GM19035 (cell line): ENCODE measurements around the gene MUC12.
"Not testable (repeated sequence)": the region's sequence is repeated elsewhere in the genome, so short reads cannot be mapped to it uniquely, and the experiment has no call there.

Source experiments
- ATAC-seq: cut with Tn5 transposase; IDR thresholded peaks from one replicate; pipeline ENCODE4 v1.9.1; 2021; ENCODE audit not compliant: unreplicated experiment

MUC12 gene

DNA sequence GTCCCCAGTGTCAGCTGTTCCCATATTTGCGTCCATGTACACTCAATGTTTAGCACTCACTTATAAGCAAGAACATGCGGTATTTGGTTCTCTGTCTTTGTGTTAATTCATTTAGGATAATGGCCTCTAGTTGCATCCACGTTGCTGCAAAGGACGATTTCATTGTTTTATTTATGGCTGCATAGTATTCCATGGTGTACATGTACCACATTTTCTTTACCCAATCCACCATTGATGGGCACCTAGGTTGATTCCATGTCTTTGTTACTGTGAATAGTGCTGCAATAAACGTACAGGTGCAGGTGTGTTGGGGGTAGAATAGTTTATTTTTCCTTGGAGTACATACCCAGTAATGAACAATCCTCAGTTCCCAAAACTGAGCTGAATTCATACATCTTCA, 91.6 kb downstream of the MUC12 start:
- no peak for ATAC-seq

GRCh38 chr7:101064176-101064550, 94.8 kb downstream of the MUC12 start:
- not testable (repeated sequence) for ATAC-seq

DNA sequence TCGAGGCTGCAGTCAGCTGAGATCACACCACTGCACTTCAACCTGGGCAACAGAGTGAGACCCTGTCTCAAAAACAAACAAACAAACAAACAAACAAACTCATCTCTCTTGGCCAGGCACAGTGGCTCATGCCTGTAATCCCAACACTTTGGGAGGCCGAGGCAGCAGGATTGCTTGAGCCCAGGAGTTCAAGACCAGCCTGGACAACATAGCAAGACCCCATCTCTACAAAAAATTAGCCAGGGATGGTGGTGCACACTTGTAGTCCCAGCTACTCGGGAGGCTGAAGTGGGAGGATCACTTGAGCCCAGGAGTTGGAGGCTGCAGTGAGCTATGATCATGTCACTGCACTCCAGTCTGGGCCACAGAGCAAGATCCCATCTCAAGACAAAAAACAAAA, 95.8 kb downstream of the MUC12 start:
- ATAC-seq = not testable (repeated sequence)

- ATAC-seq = no peak
Observed at GRCh38 chr7:101066141-101066832, 96.9 kb downstream of the MUC12 start.

DNA sequence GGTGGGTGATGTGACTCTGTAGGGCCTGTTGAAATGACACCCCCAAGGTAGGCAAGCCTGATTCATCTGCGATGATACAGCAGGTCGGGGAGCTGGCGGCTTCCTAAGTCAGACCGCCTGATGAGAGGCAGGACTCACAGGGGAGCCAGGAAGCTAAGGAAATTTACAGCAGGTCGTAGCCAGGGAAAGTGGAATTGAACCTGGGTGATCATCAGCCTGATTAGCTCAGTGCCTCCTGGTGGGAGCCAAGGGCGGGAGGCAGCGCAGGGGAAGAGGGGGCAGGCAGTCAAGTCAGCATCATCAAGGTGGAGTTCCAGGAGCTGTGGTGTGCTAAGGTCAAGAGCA, 97.4 kb downstream of the MUC12 start:
- no peak for ATAC-seq

DNA sequence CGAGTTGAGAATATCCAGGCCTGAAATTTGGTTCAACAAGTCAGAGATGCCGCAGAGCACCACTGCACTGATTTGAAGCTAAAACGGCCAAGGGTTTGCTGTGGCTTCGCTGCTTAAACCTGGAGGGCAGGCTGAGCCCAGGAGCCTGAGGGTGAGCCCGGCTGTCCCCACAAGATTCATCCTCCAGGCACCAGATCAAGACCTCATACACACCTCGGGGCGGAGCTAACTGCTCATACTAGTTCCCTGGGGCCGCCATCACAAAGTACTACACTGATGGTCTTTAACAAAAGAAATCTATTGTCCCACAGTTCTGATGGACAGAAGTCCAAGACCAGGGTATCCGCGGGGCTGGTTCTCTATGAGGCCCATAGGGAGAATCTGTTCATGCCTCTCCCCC, 99.0 kb downstream of the MUC12 start:
- no peak for ATAC-seq
